Peyer's patch (tissue), 4 donors: ENCODE results near the gene UBE3B.

Source experiments
- CTCF ChIP-seq, 6 experiments: fragments of 450-650 bp in 4 of 6; fragments of 200-600 bp in 2 of 6; sonication (generic) in 1 of 6; IDR thresholded peaks; one replicate each; pipeline ENCODE4 v1.5.1; 2017 to 2019; ENCODE audit warnings: antibody characterized with exemption in 6 of 6, mild to moderate bottlenecking in 3 of 6, moderate library complexity in 1 of 6
- POLR2A ChIP-seq, 2 donors: fragments of 450-650 bp; IDR thresholded peaks; one replicate each; pipeline ENCODE4 v1.5.1; 2017; ENCODE audit warnings: antibody characterized with exemption in 2 of 2, mild to moderate bottlenecking in 2 of 2, moderate library complexity in 2 of 2

- TF ChIP-seq CTCF (IDR thresholded peaks at IDR 0.05): no peak
- TF ChIP-seq POLR2A (IDR thresholded peaks at IDR 0.05): no peak
These were observed 81.2 kb downstream of the UBE3B start for GRCh38 chr12:109558374-109559199.
